Ecto neural progenitor cell (in vitro differentiated cells): Measurements from ENCODE around the gene GPR18.
"Not testable (repeated sequence)": the region's sequence is repeated elsewhere in the genome, so short reads cannot be mapped to it uniquely, and the experiment has no call there.

Source experiments
- DNase-seq: peaks from one replicate; pipeline ENCODE4 v3.0.0-alpha.2; 2018; ENCODE audit warnings: low spot score

Gene GPR18

GRCh38 chr13:99265821-99266426 lies 7.7 kb upstream of the GPR18 start:
- DNase-seq, result no peak

- DNase-seq, result no peak
These were observed 7.1 kb upstream of the GPR18 start for GRCh38 chr13:99265162-99265800.

DNA sequence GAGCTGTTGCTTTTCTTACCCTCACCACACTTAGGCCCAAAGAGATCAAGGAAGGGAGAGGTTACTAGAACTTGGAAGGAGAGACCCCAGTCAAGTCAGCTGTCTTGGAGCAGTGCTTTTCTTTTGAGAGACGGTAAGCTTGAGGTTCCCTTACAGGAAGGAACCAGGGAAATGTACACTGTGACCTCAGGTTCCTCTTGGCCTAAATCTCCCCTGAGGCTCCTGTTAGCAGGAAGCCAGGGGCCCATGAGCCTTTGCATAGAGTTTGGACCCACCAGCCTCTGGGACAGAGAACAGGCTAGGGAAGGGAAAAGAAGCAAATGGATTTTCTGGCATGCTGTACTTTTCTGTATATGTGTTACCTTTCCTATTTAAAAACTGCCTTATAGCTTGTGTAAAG lies 5.9 kb upstream of the GPR18 start:
- DNase-seq, result no peak

GRCh38 chr13:99263126-99263785 lies 5.1 kb upstream of the GPR18 start:
- no peak for DNase-seq

- DNase-seq, result no peak
These were observed 2.9 kb upstream of the GPR18 start for GRCh38 chr13:99261059-99261458.

DNA sequence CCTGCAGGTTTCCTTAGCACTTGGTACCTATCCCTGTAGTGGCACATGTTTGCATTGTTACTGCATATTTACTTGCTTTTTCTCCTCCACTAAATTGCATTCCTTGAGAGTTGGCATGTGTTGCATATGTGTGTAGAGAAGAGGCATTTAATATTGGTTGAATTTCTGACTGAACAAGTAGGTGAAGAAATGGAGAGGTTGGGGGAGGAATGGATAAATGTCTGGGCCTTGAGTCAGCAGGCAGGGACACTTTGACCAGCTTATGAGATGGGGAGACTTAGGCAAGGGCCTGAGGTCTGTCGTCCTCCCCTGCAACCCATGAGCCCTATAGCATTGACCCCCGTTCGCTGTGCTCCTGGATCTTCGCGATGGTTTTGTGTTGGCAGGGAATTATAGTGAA lies 2.0 kb upstream of the GPR18 start:
- DNase-seq, result no peak

GRCh38 chr13:99258946-99259345 lies 767 bp upstream of the GPR18 start:
- DNase-seq, result no peak

- DNase-seq, result no peak
These were observed 888 bp downstream of the GPR18 start for GRCh38 chr13:99257291-99257690.

DNA sequence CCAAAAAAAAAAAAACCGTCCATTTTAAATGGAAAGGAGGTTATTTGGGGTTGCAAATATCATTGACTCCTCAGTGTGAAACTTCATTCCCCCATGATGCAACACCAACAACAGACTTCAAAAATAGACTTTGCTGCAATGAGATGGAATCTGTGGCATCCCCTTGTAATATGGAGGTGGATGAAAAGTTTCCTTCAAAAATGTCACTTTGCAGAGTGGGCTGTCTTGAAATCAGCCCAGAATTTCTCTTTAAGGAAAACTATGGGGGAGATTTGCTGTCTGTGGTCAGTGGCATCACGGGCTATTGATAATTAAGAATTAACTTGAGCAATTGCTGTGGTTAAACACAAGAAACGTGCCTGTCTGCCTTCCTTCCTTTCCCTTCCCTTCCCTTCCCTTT lies 1.5 kb downstream of the GPR18 start:
- DNase-seq, result no peak

- DNase-seq, result no peak
These were observed 1.9 kb downstream of the GPR18 start for GRCh38 chr13:99256283-99256682.

DNA sequence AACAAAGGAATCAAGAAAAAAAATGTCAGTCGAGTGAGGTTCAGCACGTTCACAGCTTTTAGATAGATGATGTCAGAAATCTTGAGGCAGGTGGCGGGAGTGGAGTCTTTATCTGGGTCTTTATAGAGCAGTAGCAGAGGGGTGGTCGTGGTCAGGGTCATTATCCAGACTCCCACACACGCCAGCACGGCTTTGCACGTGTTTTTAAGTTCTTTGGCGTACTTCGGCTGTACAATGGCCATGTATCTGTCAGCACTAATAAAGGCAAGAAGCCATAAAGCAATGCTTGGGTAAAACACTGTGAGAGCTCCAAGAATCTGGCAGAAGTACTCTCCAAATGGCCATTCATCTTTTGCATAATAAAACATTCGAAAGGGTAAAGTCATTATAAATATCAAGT lies 2.9 kb downstream of the GPR18 start:
- DNase-seq, result no peak

GRCh38 chr13:99254830-99255229 lies 3.3 kb downstream of the GPR18 start:
- no peak for DNase-seq

- DNase-seq, result no peak
These were observed 6.3 kb downstream of the GPR18 start for GRCh38 chr13:99251921-99252320.

DNA sequence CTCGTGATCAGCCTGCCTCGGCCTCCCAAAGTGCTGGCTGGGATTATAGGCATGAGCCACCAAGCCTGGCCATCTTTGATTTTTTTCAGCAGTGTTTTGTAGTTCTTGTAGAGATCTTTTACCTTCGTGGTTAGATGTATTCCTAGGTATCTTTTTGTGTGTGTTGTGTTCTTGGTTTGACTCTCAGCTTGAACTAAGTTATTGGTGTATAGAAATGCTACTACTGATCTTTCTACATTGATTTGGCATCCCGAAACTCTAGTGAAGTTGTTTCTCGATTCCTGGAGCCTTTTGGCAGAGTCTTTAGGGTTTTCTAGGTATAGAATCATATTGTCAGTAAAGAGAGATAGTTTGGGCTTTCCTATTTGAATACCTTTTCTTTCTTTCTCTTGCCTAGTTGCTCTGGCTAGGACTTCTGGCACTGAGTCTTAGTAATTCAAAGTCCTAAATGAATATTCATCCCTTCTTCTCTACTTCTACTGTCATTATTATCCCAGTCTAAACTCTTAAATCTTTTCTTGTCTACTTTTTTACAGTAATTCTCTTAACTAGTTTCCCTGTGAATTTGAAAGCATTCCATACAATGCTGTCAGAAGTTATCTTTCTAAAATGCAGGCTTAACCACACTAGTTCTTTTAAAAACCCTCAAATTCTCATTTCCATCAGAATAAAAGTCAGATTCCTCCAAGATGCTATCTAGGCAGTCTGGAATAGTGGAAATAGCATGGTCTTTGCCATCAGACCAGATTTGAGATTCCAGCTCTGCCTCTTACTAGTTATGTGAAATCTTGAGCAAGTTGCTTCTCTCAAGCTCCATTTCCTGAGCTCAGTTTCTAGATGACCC lies 7.0 kb downstream of the GPR18 start:
- no peak for DNase-seq

GRCh38 chr13:99249606-99250005 lies 8.6 kb downstream of the GPR18 start:
- not testable (repeated sequence) for DNase-seq

- not testable (repeated sequence) for DNase-seq
These were observed 9.0 kb downstream of the GPR18 start for GRCh38 chr13:99249178-99249577.

DNA sequence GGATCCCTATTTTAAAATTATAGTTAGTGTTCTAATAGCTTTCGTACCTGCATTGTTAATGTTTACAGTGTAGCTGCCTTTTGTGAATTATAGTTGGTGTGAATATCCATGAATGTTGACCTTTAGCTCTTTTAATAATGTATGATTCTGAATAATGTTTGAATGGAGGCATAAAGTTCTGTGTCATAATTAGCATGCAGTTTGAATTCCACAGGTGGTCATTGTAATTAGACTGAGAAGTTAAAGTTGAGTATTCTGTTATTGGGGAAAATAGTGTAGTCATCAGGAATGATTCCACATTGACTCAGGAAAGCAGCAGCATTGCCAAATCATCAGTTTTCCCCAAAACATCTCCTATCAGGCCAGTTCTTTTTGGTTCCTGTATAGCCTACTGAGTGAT lies 12.1 kb downstream of the GPR18 start:
- DNase-seq, result no peak

- no peak for DNase-seq
These were observed 20.1 kb downstream of the GPR18 start for GRCh38 chr13:99237981-99238662.

DNA sequence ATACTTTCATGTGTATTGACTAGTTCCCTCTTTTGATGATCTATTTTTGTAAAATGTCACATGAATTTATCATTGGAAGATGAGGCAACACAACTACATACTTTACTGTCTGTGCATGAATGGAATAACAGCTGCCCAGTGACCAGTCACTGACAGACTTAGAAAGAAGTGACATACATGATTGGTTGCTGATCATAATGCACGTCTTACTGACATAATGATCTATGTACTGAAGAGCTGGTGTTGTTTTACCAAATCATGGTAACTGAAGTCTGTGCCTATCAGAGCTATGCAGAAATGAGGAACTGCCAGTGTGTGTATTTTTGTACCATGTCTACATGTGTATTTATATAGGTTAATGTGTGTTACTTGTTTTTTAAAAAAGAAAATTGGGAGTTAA lies 26.5 kb downstream of the GPR18 start:
- no peak for DNase-seq

GRCh38 chr13:99230991-99231390 lies 27.2 kb downstream of the GPR18 start:
- no peak for DNase-seq

- DNase-seq, result not testable (repeated sequence)
These were observed 27.6 kb downstream of the GPR18 start for GRCh38 chr13:99230588-99230987.
